Gastroesophageal sphincter (tissue), 4 donors: Measurements from ENCODE around the gene ZBTB46. TPM values are rescaled to one million over a fixed set of nuclear protein-coding genes. Genes with fewer than 3 reads are reported as not detected.
A peak's percentile ranks its signal among the peaks of the same experiment; 100 is the strongest.

Experiments
- ATAC-seq: fragments of 150-250 bp; one replicate; pipeline ENCODE4 v1.9.1; 2016; ENCODE audit warnings: mild to moderate bottlenecking, moderate library complexity
- H3K27ac ChIP-seq, 4 donors: fragments of 200-600 bp; sonication (generic) in 3 of 4; 1 replicate in 3 of 4; 2 replicates in 1 of 4; pipeline ENCODE4 v1.5.1; 2016 to 2019
- H3K27me3 ChIP-seq: fragments of 200-600 bp; sonication (generic); one replicate; pipeline ENCODE4 v1.5.1; 2019
- H3K36me3 ChIP-seq, 2 donors: fragments of 200-600 bp; sonication (generic); one replicate each; pipeline ENCODE4 v1.5.1; 2019; ENCODE audit warnings: control low read depth in 1 of 2
- H3K4me1 ChIP-seq, 3 donors: fragments of 200-600 bp; sonication (generic); 1 replicate in 2 of 3; 2 replicates in 1 of 3; pipeline ENCODE4 v1.5.1; 2016 to 2019; ENCODE audit warnings: control low read depth in 2 of 3
- H3K4me3 ChIP-seq, 2 donors: fragments of 200-600 bp; sonication (generic); one replicate each; pipeline ENCODE4 v1.5.1; 2019; ENCODE audit warnings: mild to moderate bottlenecking in 1 of 2, moderate library complexity in 1 of 2
- H3K9me3 ChIP-seq, 3 donors: fragments of 200-600 bp; sonication (generic); one replicate each; pipeline ENCODE4 v1.5.1; 2017 to 2019; ENCODE audit warnings: control low read depth in 2 of 3
- EP300 ChIP-seq: sonication (generic); formaldehyde crosslinking; IDR thresholded peaks from one replicate; pipeline ENCODE4 v1.6.1; 2017; ENCODE audit warnings: antibody characterized with exemption, mild to moderate bottlenecking
- POLR2A ChIP-seq, 2 donors: fragments of 450-650 bp; IDR thresholded peaks; one replicate each; pipeline ENCODE4 v1.6.1; 2017; ENCODE audit warnings: antibody characterized with exemption in 2 of 2, mild to moderate bottlenecking in 2 of 2, moderate library complexity in 1 of 2
- POLR2AphosphoS5 ChIP-seq: sonication (generic); formaldehyde crosslinking; IDR thresholded peaks from one replicate; pipeline ENCODE4 v1.6.1; 2017; ENCODE audit warnings: antibody characterized with exemption
- WGBS, 2 donors: methylation state at CpG; one replicate each; pipeline ENCODE4 v1.1.5; 2018; ENCODE audit warnings: low coverage in 1 of 2; 5-methylcytosine and 5-hydroxymethylcytosine counted together
- total RNA-seq, 4 donors: library from RNA; depleted of rRNA; stranded (reverse); fragments of >200 nt; gene quantifications; one replicate each; pipeline ENCODE4 v1.1.0, GENCODE V29; 2016
- TF ChIP-seq, protein P1 (sequence below), 4 experiments: fragments of 200-600 bp in 2 of 4; fragments of 450-650 bp in 2 of 4; sonication (generic) in 1 of 4; IDR thresholded peaks; one replicate each; pipeline ENCODE4 v1.5.1; 2017 to 2019; ENCODE audit warnings: antibody characterized with exemption in 4 of 4, mild to moderate bottlenecking in 2 of 4, moderate library complexity in 2 of 4

Gene ZBTB46
- total RNA-seq, 4 donors from 2014 or later, result 8.1 to 13.8 (median 10.2) TPM

DNA sequence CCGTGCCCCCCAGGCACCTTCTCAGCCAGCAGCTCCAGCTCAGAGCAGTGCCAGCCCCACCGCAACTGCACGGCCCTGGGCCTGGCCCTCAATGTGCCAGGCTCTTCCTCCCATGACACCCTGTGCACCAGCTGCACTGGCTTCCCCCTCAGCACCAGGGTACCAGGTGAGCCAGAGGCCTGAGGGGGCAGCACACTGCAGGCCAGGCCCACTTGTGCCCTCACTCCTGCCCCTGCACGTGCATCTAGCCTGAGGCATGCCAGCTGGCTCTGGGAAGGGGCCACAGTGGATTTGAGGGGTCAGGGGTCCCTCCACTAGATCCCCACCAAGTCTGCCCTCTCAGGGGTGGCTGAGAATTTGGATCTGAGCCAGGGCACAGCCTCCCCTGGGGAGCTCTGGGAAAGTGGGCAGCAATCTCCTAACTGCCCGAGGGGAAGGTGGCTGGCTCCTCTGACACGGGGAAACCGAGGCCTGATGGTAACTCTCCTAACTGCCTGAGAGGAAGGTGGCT is 133.7 kb downstream of the ZBTB46 start:
- no CpG with 5 or more reads among the region's 7 CpGs for WGBS, 2 donors
- ATAC-seq, result no peak
- no peak for TF ChIP-seq POLR2AphosphoS5
- no peak for TF ChIP-seq POLR2A (IDR thresholded peaks at IDR 0.05)
- TF ChIP-seq, protein P1, sequence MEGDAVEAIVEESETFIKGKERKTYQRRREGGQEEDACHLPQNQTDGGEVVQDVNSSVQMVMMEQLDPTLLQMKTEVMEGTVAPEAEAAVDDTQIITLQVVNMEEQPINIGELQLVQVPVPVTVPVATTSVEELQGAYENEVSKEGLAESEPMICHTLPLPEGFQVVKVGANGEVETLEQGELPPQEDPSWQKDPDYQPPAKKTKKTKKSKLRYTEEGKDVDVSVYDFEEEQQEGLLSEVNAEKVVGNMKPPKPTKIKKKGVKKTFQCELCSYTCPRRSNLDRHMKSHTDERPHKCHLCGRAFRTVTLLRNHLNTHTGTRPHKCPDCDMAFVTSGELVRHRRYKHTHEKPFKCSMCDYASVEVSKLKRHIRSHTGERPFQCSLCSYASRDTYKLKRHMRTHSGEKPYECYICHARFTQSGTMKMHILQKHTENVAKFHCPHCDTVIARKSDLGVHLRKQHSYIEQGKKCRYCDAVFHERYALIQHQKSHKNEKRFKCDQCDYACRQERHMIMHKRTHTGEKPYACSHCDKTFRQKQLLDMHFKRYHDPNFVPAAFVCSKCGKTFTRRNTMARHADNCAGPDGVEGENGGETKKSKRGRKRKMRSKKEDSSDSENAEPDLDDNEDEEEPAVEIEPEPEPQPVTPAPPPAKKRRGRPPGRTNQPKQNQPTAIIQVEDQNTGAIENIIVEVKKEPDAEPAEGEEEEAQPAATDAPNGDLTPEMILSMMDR (IDR thresholded peaks at IDR 0.05), result no peak
- TF ChIP-seq EP300, result no peak
- Histone ChIP-seq H3K27ac (peak overlapping the region in 2 of 4 donors; percentile 14 to 19), H3K4me3 (peak overlapping the region in 1 of 2 donors; percentile 39), H3K9me3 (no peaks in the 10 kb centered on the region), H3K4me1 (peaks cover 0 to 55% (median 33%) of the 10 kb centered on the region in 3 donors), H3K36me3 (peaks cover 0 to 49% of the 10 kb centered on the region in 2 donors), H3K27me3 (no peaks in the 10 kb centered on the region)

DNA sequence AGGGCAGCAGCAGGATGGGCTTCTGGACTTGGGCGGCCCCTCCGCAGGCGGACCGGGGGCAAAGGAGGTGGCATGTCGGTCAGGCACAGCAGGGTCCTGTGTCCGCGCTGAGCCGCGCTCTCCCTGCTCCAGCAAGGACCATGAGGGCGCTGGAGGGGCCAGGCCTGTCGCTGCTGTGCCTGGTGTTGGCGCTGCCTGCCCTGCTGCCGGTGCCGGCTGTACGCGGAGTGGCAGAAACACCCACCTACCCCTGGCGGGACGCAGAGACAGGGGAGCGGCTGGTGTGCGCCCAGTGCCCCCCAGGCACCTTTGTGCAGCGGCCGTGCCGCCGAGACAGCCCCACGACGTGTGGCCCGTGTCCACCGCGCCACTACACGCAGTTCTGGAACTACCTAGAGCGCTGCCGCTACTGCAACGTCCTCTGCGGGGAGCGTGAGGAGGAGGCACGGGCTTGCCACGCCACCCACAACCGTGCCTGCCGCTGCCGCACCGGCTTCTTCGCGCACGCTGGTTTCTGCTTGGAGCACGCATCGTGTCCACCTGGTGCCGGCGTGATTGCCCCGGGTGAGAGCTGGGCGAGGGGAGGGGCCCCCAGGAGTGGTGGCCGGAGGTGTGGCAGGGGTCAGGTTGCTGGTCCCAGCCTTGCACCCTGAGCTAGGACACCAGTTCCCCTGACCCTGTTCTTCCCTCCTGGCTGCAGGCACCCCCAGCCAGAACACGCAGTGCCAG is 134.3 kb downstream of the ZBTB46 start, which contains the start of gene TNFRSF6B:
Gene TNFRSF6B, plus strand, starts transcription at position 25 of the 729 bp plus-strand sequence. Its CDS starts 116 bp downstream, at position 141.
- H3K4me3 ChIP-seq, result peak within 1 kb of the TSS in 1 of 2 donors; percentile 39
- no peaks in the 10 kb centered on the region for H3K27me3 ChIP-seq
- H3K27ac ChIP-seq, result peak within 1 kb of the TSS in 3 of 4 donors; percentile 14 to 22 (median 19)
- H3K9me3 ChIP-seq, result no peaks in the 10 kb centered on the region
- peaks cover 0 to 55% (median 33%) of the 10 kb centered on the region in 3 donors for H3K4me1 ChIP-seq
- no peak for ATAC-seq
- WGBS, 2 donors, result no CpG with 5 or more reads among the region's 52 CpGs
- TF ChIP-seq EP300, result no peak
- peak in 1 of 2 donors; percentile 11 for TF ChIP-seq POLR2A (IDR thresholded peaks at IDR 0.05)
- TF ChIP-seq POLR2AphosphoS5, result peak; percentile 9
- peaks cover 0 to 51% of the 10 kb centered on the region in 2 donors for H3K36me3 ChIP-seq

DNA sequence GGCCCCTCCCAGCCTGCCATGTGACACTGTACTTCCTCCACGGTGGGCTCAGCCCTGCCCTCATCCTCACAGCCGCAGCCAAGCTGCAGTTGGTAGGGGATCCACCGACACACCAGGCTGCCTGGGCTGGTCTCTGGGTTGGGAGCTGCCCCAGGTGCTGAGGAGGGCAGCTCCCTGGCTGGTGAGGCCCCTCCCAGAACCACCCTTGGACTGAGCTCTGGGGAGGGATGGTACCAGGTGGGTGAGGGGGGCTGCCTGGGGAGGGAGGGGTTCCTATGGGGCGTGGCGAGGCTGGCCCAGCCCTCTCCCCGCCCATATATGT is 134.8 kb downstream of the ZBTB46 start:
- peaks cover 0 to 51% of the 10 kb centered on the region in 2 donors for H3K36me3 ChIP-seq
- peak overlapping the region in 3 of 4 donors; percentile 2 to 22 (median 19) for H3K27ac ChIP-seq

DNA sequence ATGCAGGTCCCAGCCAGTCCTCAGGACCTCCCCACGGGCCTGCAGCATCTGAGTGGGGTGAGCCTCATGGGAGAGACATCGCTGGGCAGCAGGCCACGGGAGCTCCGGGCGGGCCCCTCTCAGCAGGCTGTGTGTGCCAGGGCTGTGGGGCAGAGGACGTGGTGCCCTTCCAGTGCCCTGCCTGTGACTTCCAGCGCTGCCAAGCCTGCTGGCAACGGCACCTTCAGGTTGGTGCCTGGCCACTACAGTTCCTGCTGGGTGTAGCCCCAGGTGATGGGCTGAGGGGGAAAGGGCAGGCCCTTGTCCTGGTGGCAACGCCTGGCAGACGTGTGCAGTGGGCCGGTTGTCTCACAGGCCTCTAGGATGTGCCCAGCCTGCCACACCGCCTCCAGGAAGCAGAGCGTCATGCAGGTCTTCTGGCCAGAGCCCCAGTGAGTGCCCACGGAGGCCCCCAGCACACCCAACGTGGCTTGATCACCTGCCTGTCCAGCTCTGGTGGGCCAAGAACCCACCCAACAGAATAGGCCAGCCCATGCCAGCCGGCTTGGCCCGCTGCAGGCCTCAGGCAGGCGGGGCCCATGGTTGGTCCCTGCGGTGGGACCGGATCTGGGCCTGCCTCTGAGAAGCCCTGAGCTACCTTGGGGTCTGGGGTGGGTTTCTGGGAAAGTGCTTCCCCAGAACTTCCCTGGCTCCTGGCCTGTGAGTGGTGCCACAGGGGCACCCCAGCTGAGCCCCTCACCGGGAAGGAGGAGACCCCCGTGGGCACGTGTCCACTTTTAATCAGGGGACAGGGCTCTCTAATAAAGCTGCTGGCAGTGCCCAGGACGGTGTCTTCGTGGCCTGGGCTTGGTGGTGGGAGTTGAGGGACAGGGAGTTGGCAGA is 135.4 kb downstream of the ZBTB46 start:
- Histone ChIP-seq H3K36me3 (peaks cover 0 to 47% of the 10 kb centered on the region in 2 donors), H3K27me3 (no peaks in the 10 kb centered on the region), H3K9me3 (no peaks in the 10 kb centered on the region), H3K27ac (peak overlapping the region in 2 of 4 donors; percentile 2 to 22), H3K4me3 (no peak overlapping the region), H3K4me1 (peaks cover 0 to 51% (median 33%) of the 10 kb centered on the region in 3 donors)
- no CpG with 5 or more reads among the region's 25 CpGs for WGBS, 2 donors
- TF ChIP-seq POLR2AphosphoS5, result no peak
- TF ChIP-seq, protein P1 (IDR thresholded peaks at IDR 0.05), result no peak
- no peak for TF ChIP-seq POLR2A (IDR thresholded peaks at IDR 0.05)
- TF ChIP-seq EP300, result no peak
- ATAC-seq, result no peak

More for the DNA sequence above, 134.8 kb downstream of the ZBTB46 start:
- WGBS, 2 donors, result no CpG with 5 or more reads among the region's 6 CpGs
- TF ChIP-seq, protein P1 (IDR thresholded peaks at IDR 0.05), result no peak
- TF ChIP-seq POLR2A (IDR thresholded peaks at IDR 0.05) (no peak), EP300 (no peak), POLR2AphosphoS5 (no peak)
- Histone ChIP-seq H3K4me3 (peak overlapping the region in 1 of 2 donors; percentile 39), H3K4me1 (peaks cover 0 to 55% (median 33%) of the 10 kb centered on the region in 3 donors), H3K27me3 (no peaks in the 10 kb centered on the region), H3K9me3 (no peaks in the 10 kb centered on the region)
- ATAC-seq, result no peak
